AG08396 (cell line): ENCODE measurements around the gene MMP13.
"Not testable (repeated sequence)": the region's sequence is repeated elsewhere in the genome, so short reads cannot be mapped to it uniquely, and the experiment has no call there.

Experiments
- DNase-seq: peaks from one replicate; pipeline ENCODE4 v3.0.0; 2012; ENCODE audit warnings: low spot score, mixed read lengths

Gene MMP13

DNA sequence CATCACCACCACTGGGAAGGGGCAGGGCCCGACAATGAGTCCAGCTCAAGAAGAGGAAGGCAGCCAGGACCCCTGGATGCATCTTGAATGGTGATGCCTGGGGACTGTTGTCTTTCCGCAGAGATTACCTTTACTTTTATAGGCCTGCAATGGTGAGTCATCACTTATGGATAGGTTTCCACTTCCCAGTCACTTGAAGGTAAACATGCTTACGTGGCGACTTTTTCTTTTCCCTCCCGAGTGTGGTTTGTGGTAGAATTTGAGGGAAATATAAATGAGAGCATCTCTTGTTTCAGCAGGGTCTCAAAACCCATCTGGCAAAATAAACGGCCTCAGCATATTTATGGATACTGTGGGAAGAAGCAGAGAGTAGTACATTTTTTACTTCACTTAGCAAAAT is at the start of gene MMP13:
Gene MMP13 (minus strand): TSS at position 109 of the 400 bp plus-strand sequence. CDS start 27 bp downstream, at position 82.
- no peak for DNase-seq

GRCh38 chr11:103004234-103004633 is 48.7 kb upstream of the MMP13 start:
- not testable (repeated sequence) for DNase-seq

GRCh38 chr11:102994105-102994504 is 38.6 kb upstream of the MMP13 start:
- DNase-seq: no peak

DNA sequence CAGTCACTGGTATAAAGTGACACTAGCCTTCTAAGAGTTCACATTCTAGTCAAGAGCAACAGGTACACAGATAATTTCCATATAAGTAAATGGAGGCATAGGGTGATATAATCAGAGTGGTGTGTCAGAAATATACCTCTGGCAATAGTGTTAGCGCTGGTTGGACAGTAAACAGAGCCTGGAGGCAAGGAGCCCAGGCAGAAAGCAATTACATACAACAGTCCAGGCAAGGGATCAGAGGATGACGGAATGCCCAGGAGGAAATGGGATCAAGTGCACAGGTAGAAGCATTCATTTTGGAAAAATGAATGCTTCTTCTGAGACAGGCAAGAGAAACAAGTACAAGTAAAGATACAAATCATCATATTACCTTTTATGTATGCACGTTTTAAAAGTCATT is 36.2 kb upstream of the MMP13 start:
- no peak for DNase-seq

- DNase-seq: peak; percentile 14
Measured at GRCh38 chr11:102990145-102990544, 34.6 kb upstream of the MMP13 start.

DNA sequence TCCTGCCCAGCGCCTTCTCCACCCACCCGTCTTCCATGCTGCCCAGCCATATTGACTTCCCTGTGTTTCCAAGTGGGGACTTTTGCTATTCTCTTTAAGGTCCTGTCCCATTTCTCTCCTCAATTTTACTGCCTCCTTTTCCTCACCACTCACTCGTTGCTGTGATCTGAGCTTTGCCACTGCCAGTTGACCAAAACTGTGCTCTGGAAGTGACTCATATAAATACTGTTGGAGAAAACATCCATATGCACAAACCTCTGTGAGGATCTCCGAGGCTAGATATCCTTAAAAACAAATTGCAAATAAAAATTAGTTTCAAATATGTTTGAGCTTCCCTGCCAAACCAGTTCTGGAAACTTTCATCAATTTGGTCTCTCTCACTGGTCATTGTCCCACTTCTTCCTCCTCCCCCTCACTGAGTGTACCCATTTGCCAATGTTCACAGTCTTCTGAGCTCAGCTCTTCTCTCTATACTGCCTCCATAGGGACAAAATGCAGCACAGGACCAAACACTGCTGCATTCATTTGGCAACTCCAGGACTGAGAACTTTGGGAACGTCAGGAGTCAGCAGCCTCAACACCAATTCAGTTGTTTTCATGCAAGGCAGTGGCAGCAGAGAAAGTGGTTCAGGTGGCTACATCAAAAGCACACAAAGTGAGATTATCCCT is 34.0 kb upstream of the MMP13 start:
- peak; percentile 56 for DNase-seq

- no peak for DNase-seq
Measured at GRCh38 chr11:102986815-102987214, 31.3 kb upstream of the MMP13 start.

GRCh38 chr11:102985850-102986249 is 30.3 kb upstream of the MMP13 start:
- DNase-seq: no peak

DNA sequence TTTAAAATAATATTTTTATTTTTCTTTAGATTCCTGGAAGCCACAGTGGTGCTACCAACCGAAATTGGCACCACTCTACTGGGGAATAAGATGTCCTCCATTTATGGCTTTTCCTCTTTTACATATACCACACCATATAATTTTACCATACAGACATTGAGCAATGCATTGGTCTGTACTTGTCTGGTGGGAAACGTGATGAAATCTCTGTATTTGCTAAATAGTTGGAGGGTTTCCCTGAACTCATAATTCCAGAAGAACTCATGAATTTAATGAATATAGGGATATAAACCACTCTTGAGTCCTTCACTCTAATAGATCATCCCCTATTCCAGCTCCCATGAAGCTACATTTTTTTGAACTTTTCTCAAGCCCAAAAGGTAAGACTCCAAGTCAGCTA is 28.0 kb upstream of the MMP13 start:
- DNase-seq: no peak

- DNase-seq: no peak
Measured at GRCh38 chr11:102981324-102981910, 25.9 kb upstream of the MMP13 start.

DNA sequence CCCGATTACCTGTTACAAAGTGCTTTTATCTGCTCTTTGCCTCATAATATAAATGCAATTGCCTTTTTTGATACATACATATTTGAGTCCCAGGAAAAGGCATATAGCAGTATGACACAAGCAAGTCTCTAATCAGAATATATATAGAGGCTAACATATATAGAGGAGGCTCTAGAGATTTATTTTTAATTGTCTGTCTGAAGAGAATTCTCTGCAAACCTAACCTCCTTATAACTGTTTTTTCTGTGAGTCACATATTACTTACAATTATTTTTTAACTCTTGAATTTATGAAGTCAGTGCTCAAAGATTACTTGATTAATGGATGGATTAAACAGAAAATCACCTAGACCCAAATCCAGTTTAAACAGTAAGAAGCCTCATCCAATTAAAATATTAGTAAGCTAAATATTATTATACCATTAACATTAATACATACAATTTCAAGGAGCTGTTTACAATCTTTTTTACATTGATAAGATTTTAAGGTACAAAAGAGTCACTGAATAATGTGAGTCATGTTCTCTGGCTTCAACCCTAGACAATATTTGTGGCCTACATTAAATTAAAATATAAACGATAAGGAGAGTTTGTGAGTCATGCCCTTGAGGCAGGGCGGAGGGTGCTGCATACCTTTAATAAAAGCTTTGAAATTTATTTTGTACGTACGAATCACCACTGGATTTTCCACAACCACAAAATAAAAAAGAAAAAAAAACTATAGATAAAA is 19.2 kb upstream of the MMP13 start:
- peak; percentile 28 for DNase-seq

DNA sequence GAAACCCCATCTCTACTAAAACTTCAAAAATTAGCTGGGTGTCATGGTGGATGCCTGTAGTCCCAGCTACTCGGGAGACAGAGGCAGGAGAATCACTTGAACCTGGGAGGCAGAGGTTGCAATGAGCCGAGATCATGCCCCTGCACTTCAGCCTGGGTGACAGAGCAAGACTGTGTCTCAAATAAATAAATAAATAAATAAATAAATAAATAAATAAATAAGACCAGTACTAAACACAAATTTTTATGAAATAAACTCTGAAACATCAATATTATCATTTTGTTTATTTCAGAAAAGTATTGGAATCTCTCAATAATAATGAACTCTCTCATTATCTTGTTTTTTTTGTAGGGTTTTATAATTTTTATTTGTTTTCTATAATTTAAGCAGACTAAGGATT is 18.2 kb upstream of the MMP13 start:
- DNase-seq: not testable (repeated sequence)

DNA sequence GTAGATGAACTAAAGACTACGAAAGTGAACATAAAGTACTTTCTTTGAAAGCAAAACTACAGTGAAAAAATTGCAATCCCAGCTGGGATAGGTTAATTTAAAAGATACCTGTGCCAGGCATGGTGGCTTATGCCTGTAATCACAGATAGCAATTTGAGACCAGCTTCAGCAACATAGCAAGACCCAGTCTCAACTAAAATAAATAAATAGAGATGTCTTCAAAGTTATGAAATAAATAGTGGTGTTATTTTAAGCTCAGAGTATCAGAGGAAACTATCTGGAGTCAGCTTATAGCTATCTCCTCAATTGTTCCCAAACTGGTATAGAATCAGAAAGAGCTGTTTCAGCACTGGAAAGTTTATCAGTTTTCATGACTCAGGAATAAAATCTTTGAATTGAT is 17.3 kb upstream of the MMP13 start:
- DNase-seq: no peak

DNA sequence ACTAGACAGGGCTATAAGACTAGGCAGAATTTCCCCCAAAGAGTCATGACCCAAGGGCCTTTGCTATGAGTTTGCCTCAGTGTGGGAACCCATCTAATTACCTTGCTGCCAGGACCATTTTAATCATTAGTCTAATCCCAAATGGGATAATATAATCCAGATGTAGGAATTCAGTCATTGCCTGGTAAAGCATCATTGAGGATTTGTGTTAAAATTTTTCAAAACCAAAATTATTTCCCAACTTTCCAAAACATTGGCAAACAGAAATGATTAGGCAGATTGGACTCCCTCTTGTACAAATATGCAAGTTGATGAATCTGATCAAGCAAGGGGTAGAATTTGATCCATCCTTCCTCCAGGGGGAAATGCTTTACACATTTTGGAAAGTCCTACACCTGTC is 16.2 kb upstream of the MMP13 start:
- DNase-seq: peak; percentile 10

DNA sequence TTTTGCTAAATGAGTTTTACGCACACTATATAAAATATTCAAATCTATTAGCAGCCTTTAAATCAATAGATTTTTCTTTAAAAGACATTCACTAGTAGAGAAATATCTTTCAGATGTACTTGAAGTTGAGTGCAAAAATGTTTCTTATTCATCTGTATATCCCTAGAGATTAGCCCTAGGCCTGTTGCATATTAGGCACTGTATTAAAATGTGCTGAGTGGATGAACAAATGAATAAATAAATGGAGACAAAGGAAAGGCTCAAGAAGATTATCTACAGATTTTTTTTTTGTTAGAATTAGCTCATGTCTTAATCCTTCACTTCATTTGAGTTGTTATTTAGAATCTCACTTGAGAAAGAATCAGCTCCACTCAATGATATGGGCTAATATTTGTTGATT is 12.0 kb upstream of the MMP13 start:
- no peak for DNase-seq

- no peak for DNase-seq
Measured at GRCh38 chr11:102966011-102966410, 10.5 kb upstream of the MMP13 start.

GRCh38 chr11:102964867-102965266 is 9.3 kb upstream of the MMP13 start:
- no peak for DNase-seq

GRCh38 chr11:102957953-102958352 is 2.4 kb upstream of the MMP13 start:
- DNase-seq: no peak

GRCh38 chr11:102950622-102951081 is 4.9 kb downstream of the MMP13 start:
- DNase-seq: peak; percentile 10

- no peak for DNase-seq
Measured at GRCh38 chr11:102946237-102946636, 9.3 kb downstream of the MMP13 start.

DNA sequence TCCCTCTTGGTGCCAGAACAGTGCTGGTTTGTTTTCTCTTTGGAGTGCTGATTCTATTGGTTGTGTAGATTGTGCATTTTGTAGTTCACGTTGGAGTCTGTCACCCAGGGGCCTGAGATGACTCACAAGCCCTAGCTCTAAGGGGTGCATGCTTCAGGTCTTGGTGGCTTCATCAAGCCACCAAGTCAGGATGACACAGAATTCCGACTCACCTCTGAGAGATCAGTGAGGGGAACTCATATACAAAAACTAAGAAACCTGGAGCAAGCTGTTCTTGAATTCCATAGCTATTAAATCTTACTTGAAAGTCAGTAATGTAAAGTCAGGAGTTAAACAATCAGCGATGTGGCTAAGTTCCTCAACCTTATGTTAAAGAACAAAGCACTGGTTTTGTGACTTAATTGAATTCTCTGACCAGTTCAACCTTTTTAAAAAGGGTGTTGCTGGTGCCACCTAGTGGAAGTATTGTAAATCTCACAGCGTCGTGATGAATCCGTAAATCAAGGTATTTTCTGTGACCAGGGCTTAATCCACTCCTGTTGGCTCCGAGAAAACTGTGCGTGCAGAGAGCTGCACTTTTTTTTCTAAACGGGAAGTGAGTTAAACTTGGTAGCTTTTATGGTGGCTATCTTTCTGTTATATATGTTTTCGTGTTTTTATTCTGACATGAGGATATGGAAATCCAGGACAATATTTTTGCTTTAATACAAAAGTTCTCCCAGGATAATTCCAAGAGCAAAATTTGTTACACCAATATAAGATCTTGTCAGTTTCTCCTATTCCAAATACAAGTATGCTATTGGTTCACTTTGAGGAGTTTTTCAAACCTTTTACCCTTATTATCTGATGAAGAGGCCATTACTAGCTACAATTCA is 14.6 kb downstream of the MMP13 start:
- DNase-seq: peak; percentile 52

DNA sequence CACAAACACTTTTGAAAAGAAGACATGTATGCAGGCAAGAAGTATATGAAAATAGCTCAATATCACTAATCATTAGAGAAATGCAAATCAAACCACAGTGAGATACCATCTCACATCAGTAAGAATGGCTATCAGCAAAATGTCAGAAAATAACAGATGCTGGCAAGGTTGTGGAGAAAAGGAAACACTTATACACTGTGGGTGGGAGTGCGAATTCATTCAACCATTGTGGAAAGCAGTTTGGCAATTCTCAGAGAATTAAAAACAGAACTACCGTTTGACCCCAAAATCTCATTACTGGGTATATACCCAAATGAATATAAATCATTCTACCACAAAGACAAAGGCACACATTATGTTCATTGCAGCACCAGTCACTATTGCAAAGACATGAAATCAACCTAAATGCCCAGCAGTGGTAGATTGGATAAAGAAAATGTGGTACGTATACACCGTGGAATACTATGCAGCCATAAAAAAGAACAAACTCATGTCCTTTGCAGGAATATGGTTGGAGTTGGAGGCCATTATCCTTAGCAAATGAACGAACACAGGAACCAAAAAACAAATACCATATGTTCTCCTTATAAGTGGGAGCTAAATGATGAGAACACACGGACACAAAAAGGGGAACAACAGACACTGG is 18.5 kb downstream of the MMP13 start:
- DNase-seq: no peak
